Skin epidermis (tissue), 12 donors: ENCODE data around the gene HIP1R.
"Not testable (repeated sequence)": the region's sequence is repeated elsewhere in the genome, so short reads cannot be mapped to it uniquely, and the experiment has no call there.

ENCODE experiments used
- H3K27ac ChIP-seq, 21 experiments: fragments of 200-600 bp; sonication (generic) in 11 of 21; one replicate each; pipeline ENCODE4 v1.5.0; 2020; ENCODE audit warnings: mild to moderate bottlenecking in 3 of 21, inconsistent platforms in 2 of 21, moderate library complexity in 2 of 21
- H3K4me3 ChIP-seq, 7 experiments: fragments of 200-600 bp; sonication (generic) in 2 of 7; one replicate each; pipeline ENCODE4 v1.5.0; 2020; ENCODE audit warnings: inconsistent platforms in 2 of 7, mild to moderate bottlenecking in 2 of 7, moderate library complexity in 1 of 7

The HIP1R gene

GRCh38 chr12:122869207-122869973, 34.1 kb downstream of the HIP1R start:
- no peak overlapping the region for H3K4me3 ChIP-seq
- H3K27ac ChIP-seq: peak overlapping the region in 1 of 21 experiments; percentile 86

- Histone ChIP-seq H3K4me3 (no peak overlapping the region), H3K27ac (peak overlapping the region in 13 of 21 experiments; percentile 43 to 92 (median 85))
These were observed 35.0 kb downstream of the HIP1R start for GRCh38 chr12:122870163-122870842.

DNA sequence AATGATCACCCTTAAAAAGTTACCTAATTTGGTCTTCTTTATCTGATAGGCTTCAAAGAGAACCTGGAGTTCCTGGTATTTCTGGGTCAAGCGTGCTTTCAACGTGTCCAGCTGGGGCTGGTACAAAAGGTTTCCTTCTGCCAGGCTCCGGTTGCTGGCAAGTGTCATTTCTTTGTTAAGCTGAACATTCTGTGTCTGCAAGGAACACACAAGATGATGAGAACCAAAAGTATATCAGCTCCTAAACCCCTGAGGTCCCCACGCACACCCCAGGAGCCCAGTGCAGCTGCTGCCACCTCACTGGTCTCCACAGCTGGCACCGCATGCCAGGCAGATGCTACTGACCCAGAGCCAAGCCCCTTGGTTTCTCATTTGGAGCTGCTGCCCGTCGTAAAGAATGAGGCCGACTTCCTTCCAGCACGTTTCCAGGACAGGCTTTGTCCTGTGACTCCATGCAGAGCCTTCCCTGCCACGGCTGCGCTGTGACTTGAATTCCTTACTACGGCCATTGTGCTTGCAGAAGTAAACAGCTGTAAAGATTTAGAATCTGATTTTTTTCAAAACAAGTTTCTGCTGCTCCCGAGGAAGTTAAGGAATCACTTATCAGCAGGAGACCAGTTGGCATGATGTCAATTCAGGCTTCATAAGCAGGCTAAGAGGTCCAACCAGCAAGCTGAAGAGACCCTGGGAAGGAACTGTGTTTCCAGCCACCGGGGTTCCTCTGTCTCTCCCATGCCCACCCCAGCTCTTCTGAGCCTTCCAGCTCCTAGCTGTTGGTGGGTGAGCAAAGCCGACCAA, 35.8 kb downstream of the HIP1R start:
- Histone ChIP-seq H3K27ac (peak overlapping the region in 20 of 21 experiments; percentile 34 to 93 (median 84)), H3K4me3 (peak overlapping the region; percentile 3 to 29 (median 11))

DNA sequence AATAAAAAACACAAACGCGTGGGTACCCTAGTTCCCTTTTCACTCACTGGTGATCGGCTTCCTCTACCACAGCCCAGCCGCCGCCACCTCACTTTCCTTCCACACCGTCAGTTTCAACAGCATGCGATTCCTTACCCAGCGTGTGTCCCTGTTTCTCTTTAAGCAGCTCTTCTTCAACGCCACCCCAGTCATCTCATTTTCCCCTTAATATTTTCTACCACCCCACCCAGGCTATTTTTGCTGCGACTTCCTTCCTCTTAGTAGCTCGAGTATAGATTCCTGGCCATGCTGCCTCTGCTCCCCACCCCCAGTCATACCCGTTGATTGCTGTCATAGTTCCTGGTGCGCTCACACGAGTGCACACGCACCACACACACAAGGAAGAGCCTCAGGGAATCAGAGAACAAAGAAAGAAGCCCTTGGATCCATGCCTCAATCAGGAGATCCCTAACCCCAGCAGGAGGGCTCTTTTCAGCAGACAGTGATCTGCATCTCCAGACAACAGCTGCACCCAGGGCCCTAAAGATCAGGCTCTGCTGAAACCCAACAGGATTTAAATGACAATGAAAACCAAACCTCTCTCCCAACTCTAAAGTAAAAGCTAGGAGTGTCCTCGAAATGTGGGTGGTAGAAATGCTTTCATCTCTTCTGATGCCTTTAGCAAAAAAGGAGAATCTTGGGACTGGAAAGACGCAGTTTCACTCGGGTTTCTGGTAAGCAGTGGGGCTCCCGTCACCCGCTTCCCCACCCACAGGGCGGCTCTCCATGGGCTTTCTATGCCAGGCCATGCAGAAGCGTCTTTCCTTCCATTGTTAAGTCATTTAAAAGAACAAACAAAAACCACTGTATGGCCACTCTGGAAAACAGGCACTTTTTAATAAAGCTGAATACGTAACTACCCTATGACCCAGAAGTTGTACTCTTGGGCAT, 36.9 kb downstream of the HIP1R start:
- peak overlapping the region; percentile 3 to 29 (median 11) for H3K4me3 ChIP-seq
- H3K27ac ChIP-seq: peak overlapping the region in 20 of 21 experiments; percentile 62 to 93 (median 84)

DNA sequence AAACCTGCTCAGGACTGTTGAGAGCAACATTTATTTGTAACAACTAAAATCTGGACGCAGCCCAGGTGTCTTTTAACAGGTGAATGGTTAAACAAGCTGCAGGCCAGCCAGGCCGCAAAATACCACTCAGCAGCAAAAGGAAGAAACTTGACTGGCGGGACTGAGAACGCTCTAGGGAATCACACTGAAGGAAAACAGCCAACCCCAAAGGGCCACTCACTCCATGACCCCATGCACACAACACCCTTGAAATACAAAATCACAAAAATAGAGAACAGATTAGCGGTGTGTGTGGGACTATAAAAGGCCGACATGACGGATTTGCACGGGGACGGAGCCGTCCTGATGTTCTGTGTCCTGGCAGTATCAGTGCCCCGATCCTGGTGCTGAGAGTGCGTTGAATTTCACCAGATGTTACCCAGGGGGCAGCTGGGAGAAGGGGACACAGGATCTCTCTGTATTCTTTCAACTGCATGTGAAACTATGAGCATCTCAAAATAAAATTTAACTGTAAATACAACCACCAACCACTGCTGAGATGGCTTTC, 37.6 kb downstream of the HIP1R start:
- Histone ChIP-seq H3K27ac (peak overlapping the region in 19 of 21 experiments; percentile 6 to 93 (median 85)), H3K4me3 (no peak overlapping the region)

GRCh38 chr12:122873540-122873939, 38.3 kb downstream of the HIP1R start:
- H3K27ac ChIP-seq: peak overlapping the region in 7 of 21 experiments; percentile 9 to 92 (median 86)
- H3K4me3 ChIP-seq: no peak overlapping the region

GRCh38 chr12:122874081-122874480, 38.8 kb downstream of the HIP1R start:
- Histone ChIP-seq H3K4me3 (no peak overlapping the region), H3K27ac (peak overlapping the region in 2 of 21 experiments; percentile 9 to 20)

- H3K27ac ChIP-seq: peak overlapping the region in 2 of 21 experiments; percentile 8 to 11
- H3K4me3 ChIP-seq: no peak overlapping the region
These were observed 40.4 kb downstream of the HIP1R start for GRCh38 chr12:122875590-122876220.

GRCh38 chr12:122876281-122876680, 41.0 kb downstream of the HIP1R start:
- H3K27ac ChIP-seq: peak overlapping the region in 2 of 21 experiments; percentile 8 to 11
- not testable (repeated sequence) for H3K4me3 ChIP-seq

DNA sequence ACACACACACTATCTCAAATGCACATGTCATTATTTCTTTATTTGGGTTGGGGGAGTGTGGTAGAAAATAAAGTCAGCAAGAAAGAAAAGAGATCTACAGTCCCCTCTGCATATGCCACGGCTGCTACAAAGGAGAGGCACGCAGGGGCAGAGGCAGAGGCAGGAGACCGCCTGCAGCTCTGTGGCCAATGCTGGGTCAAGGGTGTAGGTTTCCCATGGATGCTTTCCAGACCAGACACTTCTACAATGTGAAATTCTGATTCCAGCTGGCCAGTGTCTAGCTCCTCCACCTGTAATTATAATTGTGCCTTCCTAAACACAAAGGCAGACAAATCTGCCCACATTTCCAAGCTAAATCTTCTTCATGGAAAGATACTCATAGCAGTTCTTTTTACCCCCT, 41.5 kb downstream of the HIP1R start:
- H3K27ac ChIP-seq: no peak overlapping the region
- no peak overlapping the region for H3K4me3 ChIP-seq

GRCh38 chr12:122878780-122879612, 43.7 kb downstream of the HIP1R start:
- Histone ChIP-seq H3K27ac (no peak overlapping the region), H3K4me3 (no peak overlapping the region)

DNA sequence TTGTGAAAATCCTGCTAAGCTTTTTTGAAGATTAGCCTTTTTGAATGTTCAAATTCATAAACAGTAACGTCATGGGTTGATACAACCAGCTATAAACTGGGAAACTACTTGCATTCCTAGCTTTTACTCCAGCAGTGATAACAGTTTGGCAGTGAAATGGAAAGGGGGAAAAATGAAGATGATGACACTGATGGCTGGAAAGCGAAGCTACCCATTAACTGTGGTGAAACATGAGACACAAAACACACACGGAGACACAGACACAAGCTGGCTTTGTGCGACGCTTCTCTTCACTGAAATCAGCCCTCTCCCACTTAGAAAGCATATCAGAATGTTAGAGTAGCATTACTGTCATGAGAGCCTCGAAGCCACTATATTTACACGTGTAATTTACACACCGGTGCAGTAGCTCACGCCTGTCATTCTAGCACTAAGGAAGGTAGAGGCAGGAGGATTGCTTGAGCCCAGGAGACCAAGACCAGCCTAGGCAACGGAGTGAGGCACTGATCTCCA, 45.0 kb downstream of the HIP1R start:
- Histone ChIP-seq H3K4me3 (no peak overlapping the region), H3K27ac (no peak overlapping the region)

DNA sequence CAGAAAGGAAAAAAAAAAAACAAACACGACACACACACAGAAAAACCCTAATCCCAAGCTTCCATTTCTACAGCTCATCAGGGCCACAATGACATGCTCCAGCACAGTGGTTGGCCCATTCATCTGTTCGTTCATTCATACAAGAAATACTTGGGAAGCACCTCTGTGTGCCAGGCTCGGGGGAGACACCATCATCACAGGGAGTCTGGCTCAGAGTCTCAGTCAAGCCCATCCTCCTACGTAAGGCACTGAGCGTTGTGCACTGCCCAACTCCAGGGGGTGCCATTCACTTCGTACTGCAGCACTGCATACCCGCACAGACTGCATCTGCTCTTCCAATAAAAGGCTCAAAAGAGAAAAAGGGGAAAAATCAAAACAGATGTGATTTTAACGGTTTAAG, 45.4 kb downstream of the HIP1R start:
- H3K4me3 ChIP-seq: no peak overlapping the region
- no peak overlapping the region for H3K27ac ChIP-seq

DNA sequence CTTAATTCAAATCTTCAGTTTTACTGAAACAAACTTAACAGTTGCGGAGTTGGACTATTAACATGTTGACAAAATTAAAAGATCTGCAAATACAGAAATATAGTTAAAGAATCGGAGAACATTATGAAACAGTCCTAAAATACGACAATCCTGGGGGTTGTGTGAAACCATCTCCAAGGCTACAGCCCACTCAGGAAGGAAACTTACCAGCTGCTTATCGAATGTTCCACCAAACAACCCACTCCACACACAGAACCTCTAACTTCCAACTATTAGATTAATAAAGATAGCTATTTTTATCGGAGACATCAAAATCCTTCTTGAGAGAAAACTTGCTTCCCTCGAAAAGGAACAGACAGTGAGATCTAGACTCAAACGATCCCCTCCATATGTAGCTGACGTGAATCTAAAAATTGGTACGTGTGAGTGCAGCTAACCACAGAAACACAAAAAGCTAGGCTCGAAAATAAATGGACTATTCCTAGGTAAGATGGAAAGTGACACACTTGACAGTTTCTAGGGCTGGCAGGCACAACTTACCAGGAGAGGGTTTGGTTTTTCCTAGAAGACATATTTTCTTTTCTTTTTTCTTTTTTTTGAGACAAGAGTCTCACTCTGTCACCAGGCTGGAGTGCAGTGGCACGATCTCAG, 47.8 kb downstream of the HIP1R start:
- peak overlapping the region in 1 of 21 experiments; percentile 51 for H3K27ac ChIP-seq
- H3K4me3 ChIP-seq: no peak overlapping the region

GRCh38 chr12:122884091-122884826, 49.0 kb downstream of the HIP1R start:
- Histone ChIP-seq H3K27ac (peak overlapping the region in 4 of 21 experiments; percentile 3 to 28 (median 24)), H3K4me3 (no peak overlapping the region)

GRCh38 chr12:122884860-122885259, 49.6 kb downstream of the HIP1R start:
- H3K27ac ChIP-seq: peak overlapping the region in 1 of 21 experiments; percentile 3
- no peak overlapping the region for H3K4me3 ChIP-seq
